Testis (tissue), 3 donors: ENCODE data around the gene MTA3. TPM values are rescaled to one million over a fixed set of nuclear protein-coding genes. Genes with fewer than 3 reads are reported as not detected.
"Not testable (repeated sequence)": the region's sequence is repeated elsewhere in the genome, so short reads cannot be mapped to it uniquely, and the experiment has no call there.

Experiments
- DNase-seq: peaks from one replicate; pipeline ENCODE4 v3.0.0-alpha.2; 2019
- H3K27ac ChIP-seq, 2 donors: fragments of 200-600 bp; sonication (generic); one replicate each; pipeline ENCODE4 v1.5.1; 2019
- H3K27me3 ChIP-seq: fragments of 200-600 bp; sonication (generic); one replicate; pipeline ENCODE4 v1.5.1; 2019
- H3K36me3 ChIP-seq: fragments of 200-600 bp; sonication (generic); one replicate; pipeline ENCODE4 v1.5.1; 2017; ENCODE audit warnings: low read depth; ENCODE audit errors: missing control alignments
- H3K4me1 ChIP-seq: fragments of 200-600 bp; sonication (generic); one replicate; pipeline ENCODE4 v1.5.1; 2019
- H3K4me3 ChIP-seq, 2 donors: fragments of 200-600 bp; sonication (generic); one replicate each; pipeline ENCODE4 v1.5.1; 2017 to 2019
- H3K9me3 ChIP-seq: fragments of 200-600 bp; sonication (generic); one replicate; pipeline ENCODE4 v1.5.1; 2017
- POLR2A ChIP-seq: fragments of 450-650 bp; IDR thresholded peaks from one replicate; pipeline ENCODE4 v1.6.1; 2017; ENCODE audit warnings: antibody characterized with exemption, mild to moderate bottlenecking, moderate library complexity
- WGBS, 2 donors: methylation state at CpG; one replicate each; pipeline ENCODE4 v1.1.5; 2018; 5-methylcytosine and 5-hydroxymethylcytosine counted together
- intact Hi-C: fragments of 100-400 bp; cut with DNase I; formaldehyde crosslinking; loops from one replicate; pipeline ENCODE4 v1.15.1; 2023; ENCODE audit warnings: low total_unique reads
- polyA plus RNA-seq: library from polyadenylated mRNA; stranded (reverse); fragments of 350-450 nt; fragmentation: Illumina TruSeq; extraction: RNeasy Lipid Tissue Mini Kit (QIAGEN cat#74804); gene quantifications from one replicate; pipeline ENCODE4 v1.2.3, GENCODE V29; 2014; ENCODE audit warnings: low read depth, low replicate concordance; ENCODE audit not compliant: insufficient read depth
- total RNA-seq, 2 donors: library from RNA; depleted of rRNA; stranded (reverse); fragments of >200 nt; gene quantifications; one replicate each; pipeline ENCODE4 v1.2.3, GENCODE V29; 2016
- TF ChIP-seq, protein P1 (sequence below), 3 experiments: fragments of 450-650 bp in 2 of 3; fragments of 200-600 bp in 1 of 3; sonication (generic) in 1 of 3; IDR thresholded peaks; one replicate each; pipeline ENCODE4 v1.5.1; 2016 to 2019; ENCODE audit warnings: antibody characterized with exemption in 3 of 3, mild to moderate bottlenecking in 2 of 3, moderate library complexity in 1 of 3

Gene MTA3
- total and polyA plus RNA-seq, 3 donors from 2014 or later: 58.5 to 84.6 (median 77.0) TPM

DNA sequence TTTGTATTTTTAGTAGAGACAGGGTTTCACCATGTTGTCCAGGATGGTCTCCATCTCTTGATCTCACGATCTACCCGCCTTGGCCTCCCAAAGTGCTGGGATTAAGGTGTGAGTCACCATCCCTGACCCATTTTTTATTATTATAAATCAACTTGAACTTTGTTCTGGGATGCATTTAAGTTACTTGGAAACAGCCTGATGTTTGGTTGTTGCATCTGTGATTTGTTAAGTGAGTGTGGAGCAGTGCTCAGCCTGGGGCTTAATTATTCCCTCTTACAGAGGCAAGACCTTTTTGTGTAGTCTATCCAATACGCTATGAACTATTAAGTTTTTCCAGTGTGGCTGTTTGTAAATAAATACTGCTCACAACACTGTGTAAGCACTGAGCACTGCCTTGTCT is 32.6 kb downstream of the MTA3 start:
- Histone ChIP-seq H3K36me3 (no peaks in the 10 kb centered on the region), H3K27ac (no peak overlapping the region), H3K9me3 (no peaks in the 10 kb centered on the region), H3K27me3 (no peaks in the 10 kb centered on the region), H3K4me1 (no peaks in the 10 kb centered on the region), H3K4me3 (no peak overlapping the region)
- no peak for DNase-seq
- TF ChIP-seq POLR2A: no peak
- TF ChIP-seq, protein P1, sequence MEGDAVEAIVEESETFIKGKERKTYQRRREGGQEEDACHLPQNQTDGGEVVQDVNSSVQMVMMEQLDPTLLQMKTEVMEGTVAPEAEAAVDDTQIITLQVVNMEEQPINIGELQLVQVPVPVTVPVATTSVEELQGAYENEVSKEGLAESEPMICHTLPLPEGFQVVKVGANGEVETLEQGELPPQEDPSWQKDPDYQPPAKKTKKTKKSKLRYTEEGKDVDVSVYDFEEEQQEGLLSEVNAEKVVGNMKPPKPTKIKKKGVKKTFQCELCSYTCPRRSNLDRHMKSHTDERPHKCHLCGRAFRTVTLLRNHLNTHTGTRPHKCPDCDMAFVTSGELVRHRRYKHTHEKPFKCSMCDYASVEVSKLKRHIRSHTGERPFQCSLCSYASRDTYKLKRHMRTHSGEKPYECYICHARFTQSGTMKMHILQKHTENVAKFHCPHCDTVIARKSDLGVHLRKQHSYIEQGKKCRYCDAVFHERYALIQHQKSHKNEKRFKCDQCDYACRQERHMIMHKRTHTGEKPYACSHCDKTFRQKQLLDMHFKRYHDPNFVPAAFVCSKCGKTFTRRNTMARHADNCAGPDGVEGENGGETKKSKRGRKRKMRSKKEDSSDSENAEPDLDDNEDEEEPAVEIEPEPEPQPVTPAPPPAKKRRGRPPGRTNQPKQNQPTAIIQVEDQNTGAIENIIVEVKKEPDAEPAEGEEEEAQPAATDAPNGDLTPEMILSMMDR (IDR thresholded peaks at IDR 0.05): no peak
- intact Hi-C loops: no loop called here
- 92 to 100% methylated on average over 3 of the region's 3 CpGs for WGBS, 2 donors

DNA sequence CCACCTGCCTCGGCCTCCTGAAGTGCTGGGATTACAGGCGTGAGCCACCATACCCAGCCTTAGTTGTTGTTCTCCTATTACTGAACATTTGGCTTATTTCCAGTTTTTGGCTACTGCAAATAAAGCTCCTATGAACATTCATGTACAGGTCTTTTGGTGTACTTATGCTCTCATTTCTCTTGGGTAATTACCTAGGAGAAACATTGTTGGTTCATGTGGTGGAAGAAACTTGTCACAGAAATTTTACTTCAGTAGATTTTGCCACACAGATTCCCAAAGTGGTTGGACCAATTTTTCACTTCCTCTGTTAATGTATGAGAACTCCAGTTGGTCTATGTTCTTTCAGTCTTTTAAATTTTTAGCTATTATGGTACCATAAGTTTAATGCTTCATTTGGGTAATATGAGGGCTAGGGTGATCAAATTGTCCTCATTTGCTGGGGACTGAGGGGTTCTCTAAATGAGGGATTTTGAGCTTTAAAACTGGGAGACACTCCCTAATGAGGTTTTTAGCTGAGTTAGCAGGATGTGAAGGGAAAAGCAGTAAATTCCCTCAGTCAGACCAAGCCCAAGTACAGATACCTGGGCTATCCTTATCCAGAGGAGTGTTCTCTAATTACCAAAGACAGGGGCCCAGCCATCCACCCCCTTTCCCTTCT is 33.9 kb downstream of the MTA3 start:
- intact Hi-C loops: no loop called here
- no peaks in the 10 kb centered on the region for H3K36me3 ChIP-seq
- no peaks in the 10 kb centered on the region for H3K4me1 ChIP-seq
- H3K27me3 ChIP-seq: no peaks in the 10 kb centered on the region
- DNase-seq: no peak
- H3K9me3 ChIP-seq: no peaks in the 10 kb centered on the region
- no peak for TF ChIP-seq POLR2A
- TF ChIP-seq, protein P1 (IDR thresholded peaks at IDR 0.05): no peak
- no peak overlapping the region for H3K27ac ChIP-seq
- WGBS, 2 donors: 88 to 94% methylated on average over 2 of the region's 2 CpGs
- no peak overlapping the region for H3K4me3 ChIP-seq

DNA sequence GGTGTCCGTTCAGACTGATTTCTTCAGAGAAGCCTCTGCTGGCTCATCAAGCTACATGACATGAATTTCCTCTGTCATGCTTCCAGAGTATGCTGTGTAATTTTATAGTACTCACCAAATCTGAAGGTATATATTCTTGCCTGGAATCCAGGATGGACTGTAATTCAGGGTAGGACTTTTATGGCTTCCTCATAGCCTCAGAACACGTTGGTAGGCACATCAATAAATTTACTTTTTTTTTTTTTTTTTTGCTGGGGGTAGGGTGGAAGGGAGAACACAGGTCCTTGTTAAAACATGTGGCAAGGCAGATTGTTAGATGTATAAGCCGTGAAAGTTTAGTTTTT is 34.4 kb downstream of the MTA3 start:
- TF ChIP-seq, protein P1 (IDR thresholded peaks at IDR 0.05): no peak
- TF ChIP-seq POLR2A: no peak
- no peak overlapping the region for H3K4me3 ChIP-seq
- no peaks in the 10 kb centered on the region for H3K4me1 ChIP-seq
- H3K27me3 ChIP-seq: no peaks in the 10 kb centered on the region
- no peaks in the 10 kb centered on the region for H3K9me3 ChIP-seq
- H3K27ac ChIP-seq: no peak overlapping the region
- WGBS, 2 donors: 84 to 85% methylated on average over 3 of the region's 3 CpGs
- intact Hi-C loops: no loop called here
- H3K36me3 ChIP-seq: no peaks in the 10 kb centered on the region
- DNase-seq: no peak

DNA sequence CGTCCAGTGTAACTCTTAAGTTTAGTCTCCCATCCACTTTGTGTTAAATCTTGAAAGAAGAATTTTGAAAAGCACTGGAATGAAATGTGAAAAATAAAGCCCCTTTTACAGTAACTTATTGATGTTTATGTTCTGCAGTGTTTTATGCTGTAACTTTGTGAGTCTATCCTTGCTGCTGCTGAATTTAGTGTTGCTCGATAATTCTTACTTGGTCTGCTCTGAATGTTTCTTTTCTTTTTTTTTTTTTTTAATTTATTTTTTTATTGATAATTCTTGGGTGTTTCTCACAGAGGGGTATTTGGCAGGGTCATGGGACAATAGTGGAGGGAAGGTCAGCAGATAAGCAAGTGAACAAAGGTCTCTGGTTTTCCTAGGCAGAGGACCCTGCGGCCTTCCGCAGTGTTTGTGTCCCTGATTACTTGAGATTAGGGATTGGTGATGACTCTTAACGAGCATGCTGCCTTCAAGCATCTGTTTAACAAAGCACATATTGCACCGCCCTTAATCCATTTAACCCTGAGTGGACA is 36.0 kb downstream of the MTA3 start:
- H3K27ac ChIP-seq, DNase-seq, intact Hi-C loops, H3K4me3 ChIP-seq, H3K36me3 ChIP-seq, H3K9me3 ChIP-seq, H3K27me3 ChIP-seq, H3K4me1 ChIP-seq: not testable (repeated sequence)
- WGBS, 2 donors: 66 to 68% methylated on average over 2 to 4 of the region's 6 CpGs

DNA sequence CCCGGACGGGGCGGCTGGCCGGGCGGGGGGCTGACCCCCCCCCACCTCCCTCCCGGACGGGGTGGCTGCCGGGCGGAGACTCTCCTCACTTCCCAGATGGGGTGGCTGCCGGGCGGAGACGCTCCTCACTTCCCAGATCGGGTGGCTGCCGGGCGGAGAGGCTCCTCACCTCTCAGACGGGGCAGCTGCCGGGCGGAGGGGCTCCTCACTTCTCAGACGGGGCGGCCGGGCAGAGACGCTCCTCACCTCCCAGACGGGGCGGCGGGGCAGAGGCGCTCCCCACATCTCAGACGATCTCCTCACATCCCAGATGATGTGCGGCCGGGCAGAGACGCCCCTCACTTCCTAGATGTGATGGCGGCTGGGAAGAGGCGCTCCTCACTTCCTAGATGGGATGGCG is 37.7 kb downstream of the MTA3 start:
- 69 to 75% methylated on average over 13 to 27 of the region's 33 CpGs for WGBS, 2 donors
- H3K4me1 ChIP-seq, intact Hi-C loops, H3K36me3 ChIP-seq, H3K27ac ChIP-seq, H3K27me3 ChIP-seq, DNase-seq, H3K9me3 ChIP-seq, H3K4me3 ChIP-seq: not testable (repeated sequence)

DNA sequence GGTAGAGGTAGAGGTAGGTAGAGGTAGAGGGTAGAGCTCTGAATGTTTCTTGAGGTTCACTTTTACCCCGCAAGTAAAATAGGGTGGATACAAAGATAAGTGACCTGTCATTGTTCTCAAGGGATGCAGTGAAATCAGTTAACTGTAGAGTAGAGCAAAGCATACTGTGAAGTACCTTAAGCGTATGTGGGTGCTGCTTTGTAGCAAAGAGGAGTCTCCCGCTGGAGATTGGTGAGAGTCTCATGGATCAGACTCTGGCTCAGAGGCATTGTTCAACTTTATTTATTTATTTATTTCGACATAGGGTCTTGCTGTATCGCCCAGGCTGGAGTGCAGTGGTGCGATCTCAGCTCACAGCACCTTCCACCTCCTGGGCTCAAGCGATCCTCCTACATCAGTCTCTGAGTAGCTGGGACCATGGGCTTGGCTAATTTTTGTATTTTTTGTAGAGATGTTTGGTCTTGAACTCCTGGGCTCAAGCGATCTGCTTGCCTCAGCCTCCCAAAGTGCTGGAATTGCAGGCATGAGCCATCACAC is 38.7 kb downstream of the MTA3 start:
- 68 to 74% methylated on average over 8 of the region's 8 CpGs for WGBS, 2 donors
- no peak for DNase-seq
- Histone ChIP-seq H3K4me3 (no peak overlapping the region), H3K4me1 (no peaks in the 10 kb centered on the region), H3K36me3 (no peaks in the 10 kb centered on the region), H3K27ac (no peak overlapping the region), H3K27me3 (no peaks in the 10 kb centered on the region), H3K9me3 (no peaks in the 10 kb centered on the region)
- no peak for TF ChIP-seq POLR2A
- TF ChIP-seq, protein P1 (IDR thresholded peaks at IDR 0.05): no peak
- intact Hi-C loops: no loop called here
